Hepatocyte (in vitro differentiated cells): ENCODE results near the gene PXMP2. TPM values are rescaled to one million over a fixed set of nuclear protein-coding genes. Genes with fewer than 3 reads are reported as not detected.

Source experiments
- DNase-seq: peaks from one replicate; pipeline ENCODE4 v3.0.0-alpha.2; 2016; ENCODE audit warnings: low spot score
- H2AFZ ChIP-seq: fragments of 200-600 bp; sonication (generic); 2 replicates; pipeline ENCODE4 v1.6.0; 2016; ENCODE audit warnings: antibody characterized with exemption, mild to moderate bottlenecking
- H3K27ac ChIP-seq: fragments of 200-600 bp; sonication (generic); 2 replicates; pipeline ENCODE4 v1.5.1; 2016; ENCODE audit warnings: mild to moderate bottlenecking
- H3K27me3 ChIP-seq: fragments of 200-600 bp; sonication (generic); 2 replicates; pipeline ENCODE4 v1.6.1; 2016
- H3K36me3 ChIP-seq: fragments of 200-600 bp; sonication (generic); replicated peaks from 2 replicates; pipeline ENCODE4 v1.5.1; 2016; ENCODE audit warnings: low read depth; ENCODE audit not compliant: insufficient read depth
- H3K4me1 ChIP-seq: fragments of 200-600 bp; sonication (generic); 2 replicates; pipeline ENCODE4 v1.5.1; 2016; ENCODE audit warnings: mild to moderate bottlenecking, moderate library complexity; ENCODE audit not compliant: insufficient read depth
- H3K4me2 ChIP-seq: fragments of 200-600 bp; sonication (generic); 2 replicates; pipeline ENCODE4 v1.6.0; 2016
- H3K4me3 ChIP-seq: fragments of 200-600 bp; sonication (generic); 2 replicates; pipeline ENCODE4 v1.5.1; 2016; ENCODE audit warnings: mild to moderate bottlenecking
- H3K79me2 ChIP-seq: fragments of 200-600 bp; sonication (generic); 2 replicates; pipeline ENCODE4 v1.6.0; 2017; ENCODE audit warnings: mild to moderate bottlenecking
- H3K9me2 ChIP-seq: fragments of 200-600 bp; sonication (generic); replicated peaks from 2 replicates; pipeline ENCODE4 v1.6.0; 2017; ENCODE audit warnings: mild to moderate bottlenecking; ENCODE audit not compliant: insufficient read depth
- H3K9me3 ChIP-seq: fragments of 200-600 bp; sonication (generic); 2 replicates; pipeline ENCODE4 v1.5.1; 2016; ENCODE audit warnings: low read depth, mild to moderate bottlenecking
- H4K20me1 ChIP-seq: fragments of 200-600 bp; sonication (generic); 2 replicates; pipeline ENCODE4 v1.6.0; 2016; ENCODE audit warnings: mild to moderate bottlenecking; ENCODE audit not compliant: insufficient read depth, poor library complexity, severe bottlenecking
- EZH2 ChIP-seq: fragments of 200-600 bp; sonication (generic); IDR thresholded peaks from 2 replicates; pipeline ENCODE4 v1.6.1; 2016; ENCODE audit warnings: antibody characterized with exemption, mild to moderate bottlenecking, borderline replicate concordance
- EZH2phosphoT487 ChIP-seq: fragments of 200-600 bp; sonication (generic); IDR thresholded peaks from one replicate; pipeline ENCODE4 v1.6.1; 2018; ENCODE audit warnings: antibody characterized with exemption, mild to moderate bottlenecking, low read depth, moderate library complexity; ENCODE audit not compliant: unreplicated experiment, severe bottlenecking
- WGBS: methylation state at CpG from one replicate; pipeline ENCODE4 v1.1.6; 2016; ENCODE audit warnings: low lambda C conversion rate; ENCODE audit errors: missing lambda C conversion rate; 5-methylcytosine and 5-hydroxymethylcytosine counted together
- polyA plus RNA-seq: library from polyadenylated mRNA; unstranded; fragments of >200 nt; fragmentation: Nextera tagmentation; extraction: Ambion mirVana; gene quantifications from 2 replicates; pipeline ENCODE4 v1.2.1, GENCODE V29; 2016
- total RNA-seq: library from RNA; depleted of rRNA; stranded (reverse); fragments of >200 nt; gene quantifications from 2 replicates; pipeline ENCODE4 v1.2.3, GENCODE V29; 2014
- TF ChIP-seq, protein P1 (sequence below): fragments of 200-600 bp; sonication (generic); IDR thresholded peaks from 2 replicates; pipeline ENCODE4 v1.5.1; 2016; ENCODE audit warnings: antibody characterized with exemption, mild to moderate bottlenecking; ENCODE audit not compliant: poor library complexity

The PXMP2 gene
- total and polyA plus RNA-seq, 2 experiments from 2014 or later: 61.8 to 82.7 TPM

DNA sequence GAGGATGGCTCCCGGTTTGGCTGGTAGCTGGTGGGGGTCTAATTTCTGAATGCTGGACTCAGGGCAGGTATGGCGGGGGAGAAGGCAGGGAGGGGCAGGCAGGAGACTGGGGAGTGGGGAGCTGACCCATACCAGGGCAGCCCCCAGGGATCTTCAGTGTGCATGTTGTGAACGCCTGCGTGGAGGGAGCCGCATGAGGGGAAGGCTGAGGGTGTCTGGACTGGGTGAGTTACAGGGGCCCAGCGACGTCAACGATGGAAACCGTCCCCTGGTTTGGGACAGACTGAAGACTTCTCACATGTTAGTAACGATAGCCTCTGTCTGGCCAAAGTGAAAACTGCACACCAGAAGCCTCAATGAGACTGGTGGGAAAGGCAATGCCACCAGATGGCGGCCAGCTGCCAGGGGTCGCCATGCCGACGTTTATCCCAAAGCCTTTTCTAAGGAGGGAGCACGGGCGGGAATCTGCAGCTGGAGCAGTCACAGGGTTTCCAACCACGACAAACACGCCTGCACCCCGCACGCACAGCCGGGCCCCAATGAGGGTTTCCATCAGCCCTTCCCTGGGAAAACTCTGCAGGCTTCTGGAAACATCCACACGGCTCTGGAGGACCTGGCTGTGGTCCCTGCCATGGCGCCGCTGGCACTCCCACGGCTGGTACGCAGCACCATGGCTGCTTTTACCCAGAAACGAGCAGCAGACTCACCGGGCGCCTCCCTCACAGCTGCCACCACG, 37.3 kb downstream of the PXMP2 start:
- peaks cover 3% of the 10 kb centered on the region for H3K79me2 ChIP-seq

DNA sequence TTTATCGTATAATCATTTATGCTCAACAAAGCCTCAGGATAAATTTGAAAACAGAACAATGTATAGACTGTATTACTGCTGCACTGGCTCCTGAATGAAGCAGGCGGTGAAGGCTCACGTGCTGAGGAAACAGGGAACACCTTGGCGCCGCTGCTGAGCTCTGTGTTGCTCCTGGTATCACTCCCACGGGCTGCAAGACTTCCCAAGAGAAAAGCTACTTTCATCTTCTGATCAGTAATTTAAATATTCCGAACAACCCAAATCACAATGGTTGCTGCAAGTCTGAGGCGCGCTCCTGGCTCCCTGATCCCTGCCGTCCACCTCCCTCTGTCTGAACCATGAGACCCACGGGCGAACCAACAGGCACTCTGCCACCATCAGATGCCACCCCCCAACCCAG, 39.0 kb downstream of the PXMP2 start:
- no peak for DNase-seq
- H3K4me1 ChIP-seq: no peaks in the 10 kb centered on the region
- H3K9me2 ChIP-seq: no peaks in the 10 kb centered on the region
- WGBS: 97% methylated on average over 12 of the region's 12 CpGs
- H4K20me1 ChIP-seq: no peaks in the 10 kb centered on the region
- H3K9me3 ChIP-seq: no peaks in the 10 kb centered on the region
- H2AFZ ChIP-seq: no peak overlapping the region
- H3K79me2 ChIP-seq: peaks cover 3% of the 10 kb centered on the region
- no peaks in the 10 kb centered on the region for H3K36me3 ChIP-seq
- no peak overlapping the region for H3K4me3 ChIP-seq
- no peak overlapping the region for H3K27ac ChIP-seq
- H3K4me2 ChIP-seq: no peak overlapping the region
- TF ChIP-seq EZH2phosphoT487 (no peak), EZH2 (no peak)
- TF ChIP-seq, protein P1, sequence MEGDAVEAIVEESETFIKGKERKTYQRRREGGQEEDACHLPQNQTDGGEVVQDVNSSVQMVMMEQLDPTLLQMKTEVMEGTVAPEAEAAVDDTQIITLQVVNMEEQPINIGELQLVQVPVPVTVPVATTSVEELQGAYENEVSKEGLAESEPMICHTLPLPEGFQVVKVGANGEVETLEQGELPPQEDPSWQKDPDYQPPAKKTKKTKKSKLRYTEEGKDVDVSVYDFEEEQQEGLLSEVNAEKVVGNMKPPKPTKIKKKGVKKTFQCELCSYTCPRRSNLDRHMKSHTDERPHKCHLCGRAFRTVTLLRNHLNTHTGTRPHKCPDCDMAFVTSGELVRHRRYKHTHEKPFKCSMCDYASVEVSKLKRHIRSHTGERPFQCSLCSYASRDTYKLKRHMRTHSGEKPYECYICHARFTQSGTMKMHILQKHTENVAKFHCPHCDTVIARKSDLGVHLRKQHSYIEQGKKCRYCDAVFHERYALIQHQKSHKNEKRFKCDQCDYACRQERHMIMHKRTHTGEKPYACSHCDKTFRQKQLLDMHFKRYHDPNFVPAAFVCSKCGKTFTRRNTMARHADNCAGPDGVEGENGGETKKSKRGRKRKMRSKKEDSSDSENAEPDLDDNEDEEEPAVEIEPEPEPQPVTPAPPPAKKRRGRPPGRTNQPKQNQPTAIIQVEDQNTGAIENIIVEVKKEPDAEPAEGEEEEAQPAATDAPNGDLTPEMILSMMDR: no peak
- no peaks in the 10 kb centered on the region for H3K27me3 ChIP-seq

More for the DNA sequence above, 37.3 kb downstream of the PXMP2 start:
- TF ChIP-seq, protein P1: no peak
- TF ChIP-seq EZH2 (no peak), EZH2phosphoT487 (no peak)
- Histone ChIP-seq H4K20me1 (no peaks in the 10 kb centered on the region), H3K4me2 (no peak overlapping the region), H3K27ac (no peak overlapping the region), H2AFZ (no peak overlapping the region), H3K4me1 (no peaks in the 10 kb centered on the region), H3K36me3 (no peaks in the 10 kb centered on the region), H3K4me3 (no peak overlapping the region), H3K9me2 (no peaks in the 10 kb centered on the region), H3K9me3 (no peaks in the 10 kb centered on the region), H3K27me3 (no peaks in the 10 kb centered on the region)
- no peak for DNase-seq
- WGBS: 94% methylated on average over 30 of the region's 30 CpGs

DNA sequence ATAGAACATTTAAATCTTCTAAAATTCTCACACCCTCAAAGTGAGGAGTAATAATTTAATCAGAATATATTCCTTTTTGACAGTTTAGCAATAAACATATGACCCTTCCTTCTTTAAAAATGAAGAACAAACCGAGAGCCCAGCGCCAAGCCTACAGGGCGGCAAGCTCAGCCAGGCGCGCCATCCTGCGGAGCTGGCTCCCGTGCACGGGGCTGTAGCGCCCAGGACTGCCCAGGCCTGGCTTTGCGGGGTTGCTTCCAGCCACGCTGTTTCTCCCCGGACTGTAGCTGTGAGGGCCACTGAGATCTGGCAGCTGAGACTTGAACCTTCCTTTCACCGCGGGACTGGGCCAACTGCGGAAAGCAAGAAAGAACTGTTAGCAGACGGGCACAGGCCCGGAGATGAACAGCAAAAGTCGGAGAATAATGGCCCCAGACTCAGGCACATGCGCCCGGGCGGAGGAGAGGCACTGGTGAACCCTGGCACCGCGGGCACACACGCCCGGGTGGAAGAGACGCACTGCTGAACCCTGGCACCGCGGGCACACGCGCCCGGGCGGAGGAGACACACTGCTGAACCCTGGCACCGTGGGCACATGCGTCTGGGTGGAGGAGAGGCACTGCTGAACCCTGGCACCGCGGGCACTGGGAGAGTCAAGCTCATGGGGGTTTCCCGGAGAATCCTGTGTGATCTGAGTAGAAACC, 39.9 kb downstream of the PXMP2 start:
- DNase-seq: no peak
- H2AFZ ChIP-seq: no peak overlapping the region
- H3K27me3 ChIP-seq: no peaks in the 10 kb centered on the region
- WGBS: 97% methylated on average over 37 of the region's 37 CpGs
- TF ChIP-seq EZH2phosphoT487 (no peak), EZH2 (no peak)
- TF ChIP-seq, protein P1: no peak
- no peak overlapping the region for H3K4me2 ChIP-seq
- H4K20me1 ChIP-seq: no peaks in the 10 kb centered on the region
- H3K27ac ChIP-seq: no peak overlapping the region
- no peaks in the 10 kb centered on the region for H3K9me3 ChIP-seq
- no peaks in the 10 kb centered on the region for H3K4me1 ChIP-seq
- H3K4me3 ChIP-seq: no peak overlapping the region
- no peaks in the 10 kb centered on the region for H3K36me3 ChIP-seq
- H3K79me2 ChIP-seq: peaks cover 3% of the 10 kb centered on the region
- no peaks in the 10 kb centered on the region for H3K9me2 ChIP-seq
